Hepatocyte (in vitro differentiated cells): ENCODE data around the gene RMC1. TPM values are rescaled to one million over a fixed set of nuclear protein-coding genes. Genes with fewer than 3 reads are reported as not detected.

Experiments used
- DNase-seq: peaks from one replicate; pipeline ENCODE4 v3.0.0-alpha.2; 2016; ENCODE audit warnings: low spot score
- H2AFZ ChIP-seq: fragments of 200-600 bp; sonication (generic); 2 replicates; pipeline ENCODE4 v1.6.0; 2016; ENCODE audit warnings: antibody characterized with exemption, mild to moderate bottlenecking
- H3K27ac ChIP-seq: fragments of 200-600 bp; sonication (generic); 2 replicates; pipeline ENCODE4 v1.5.1; 2016; ENCODE audit warnings: mild to moderate bottlenecking
- H3K27me3 ChIP-seq: fragments of 200-600 bp; sonication (generic); 2 replicates; pipeline ENCODE4 v1.6.1; 2016
- H3K36me3 ChIP-seq: fragments of 200-600 bp; sonication (generic); replicated peaks from 2 replicates; pipeline ENCODE4 v1.5.1; 2016; ENCODE audit warnings: low read depth; ENCODE audit not compliant: insufficient read depth
- H3K4me1 ChIP-seq: fragments of 200-600 bp; sonication (generic); 2 replicates; pipeline ENCODE4 v1.5.1; 2016; ENCODE audit warnings: mild to moderate bottlenecking, moderate library complexity; ENCODE audit not compliant: insufficient read depth
- H3K4me2 ChIP-seq: fragments of 200-600 bp; sonication (generic); 2 replicates; pipeline ENCODE4 v1.6.0; 2016
- H3K4me3 ChIP-seq: fragments of 200-600 bp; sonication (generic); 2 replicates; pipeline ENCODE4 v1.5.1; 2016; ENCODE audit warnings: mild to moderate bottlenecking
- H3K79me2 ChIP-seq: fragments of 200-600 bp; sonication (generic); 2 replicates; pipeline ENCODE4 v1.6.0; 2017; ENCODE audit warnings: mild to moderate bottlenecking
- H3K9me2 ChIP-seq: fragments of 200-600 bp; sonication (generic); replicated peaks from 2 replicates; pipeline ENCODE4 v1.6.0; 2017; ENCODE audit warnings: mild to moderate bottlenecking; ENCODE audit not compliant: insufficient read depth
- H3K9me3 ChIP-seq: fragments of 200-600 bp; sonication (generic); 2 replicates; pipeline ENCODE4 v1.5.1; 2016; ENCODE audit warnings: low read depth, mild to moderate bottlenecking
- H4K20me1 ChIP-seq: fragments of 200-600 bp; sonication (generic); 2 replicates; pipeline ENCODE4 v1.6.0; 2016; ENCODE audit warnings: mild to moderate bottlenecking; ENCODE audit not compliant: insufficient read depth, poor library complexity, severe bottlenecking
- CTCF ChIP-seq: fragments of 200-600 bp; sonication (generic); IDR thresholded peaks from 2 replicates; pipeline ENCODE4 v1.5.1; 2016; ENCODE audit warnings: antibody characterized with exemption, mild to moderate bottlenecking; ENCODE audit not compliant: poor library complexity
- EZH2 ChIP-seq: fragments of 200-600 bp; sonication (generic); IDR thresholded peaks from 2 replicates; pipeline ENCODE4 v1.6.1; 2016; ENCODE audit warnings: antibody characterized with exemption, mild to moderate bottlenecking, borderline replicate concordance
- EZH2phosphoT487 ChIP-seq: fragments of 200-600 bp; sonication (generic); IDR thresholded peaks from one replicate; pipeline ENCODE4 v1.6.1; 2018; ENCODE audit warnings: antibody characterized with exemption, mild to moderate bottlenecking, low read depth, moderate library complexity; ENCODE audit not compliant: unreplicated experiment, severe bottlenecking
- WGBS: methylation state at CpG from one replicate; pipeline ENCODE4 v1.1.6; 2016; ENCODE audit warnings: low lambda C conversion rate; ENCODE audit errors: missing lambda C conversion rate; 5-methylcytosine and 5-hydroxymethylcytosine counted together
- polyA plus RNA-seq: library from polyadenylated mRNA; unstranded; fragments of >200 nt; fragmentation: Nextera tagmentation; extraction: Ambion mirVana; gene quantifications from 2 replicates; pipeline ENCODE4 v1.2.1, GENCODE V29; 2016
- total RNA-seq: library from RNA; depleted of rRNA; stranded (reverse); fragments of >200 nt; gene quantifications from 2 replicates; pipeline ENCODE4 v1.2.3, GENCODE V29; 2014

The RMC1 gene
- total and polyA plus RNA-seq, 2 experiments from 2014 or later: 26.6 to 37.1 TPM

- H2AFZ ChIP-seq: no peak overlapping the region
- no peaks in the 10 kb centered on the region for H4K20me1 ChIP-seq
- no peak overlapping the region for H3K27ac ChIP-seq
- no peak for TF ChIP-seq EZH2phosphoT487
- no peak for TF ChIP-seq CTCF
- H3K27me3 ChIP-seq: no peaks in the 10 kb centered on the region
- no peaks in the 10 kb centered on the region for H3K9me2 ChIP-seq
- H3K36me3 ChIP-seq: peaks cover 6% of the 10 kb centered on the region
- DNase-seq: no peak
- no peaks in the 10 kb centered on the region for H3K9me3 ChIP-seq
- no peak overlapping the region for H3K4me2 ChIP-seq
- H3K4me1 ChIP-seq: peaks cover 28% of the 10 kb centered on the region
- no peak overlapping the region for H3K4me3 ChIP-seq
- peaks cover 8% of the 10 kb centered on the region for H3K79me2 ChIP-seq
- WGBS: 79% methylated on average over 3 of the region's 3 CpGs
These were observed 62.7 kb downstream of the RMC1 start for GRCh38 chr18:23565916-23566547.

- 90% methylated on average over 3 of the region's 3 CpGs for WGBS
- peaks cover 17% of the 10 kb centered on the region for H3K79me2 ChIP-seq
- TF ChIP-seq EZH2phosphoT487 (no peak), CTCF (no peak), EZH2 (no peak)
These were observed 64.4 kb downstream of the RMC1 start for GRCh38 chr18:23567671-23568070.

GRCh38 chr18:23568281-23569138 is 65.2 kb downstream of the RMC1 start:
- Histone ChIP-seq H4K20me1 (no peaks in the 10 kb centered on the region), H2AFZ (no peak overlapping the region), H3K9me2 (no peaks in the 10 kb centered on the region), H3K27me3 (no peaks in the 10 kb centered on the region), H3K36me3 (peaks cover 6% of the 10 kb centered on the region), H3K4me3 (no peak overlapping the region), H3K79me2 (peaks cover 25% of the 10 kb centered on the region), H3K9me3 (no peaks in the 10 kb centered on the region), H3K4me1 (peaks cover 31% of the 10 kb centered on the region), H3K4me2 (peak overlapping the region; percentile 23), H3K27ac (peak overlapping the region; percentile 53)
- 75% methylated on average over 7 of the region's 7 CpGs for WGBS
- no peak for TF ChIP-seq EZH2
- no peak for TF ChIP-seq CTCF
- TF ChIP-seq EZH2phosphoT487: no peak
- DNase-seq: no peak

More at GRCh38 chr18:23567671-23568070, 64.4 kb downstream of the RMC1 start:
- no peak for DNase-seq
- H3K27me3 ChIP-seq: no peaks in the 10 kb centered on the region
- no peak overlapping the region for H3K4me3 ChIP-seq
- no peak overlapping the region for H2AFZ ChIP-seq
- H3K9me3 ChIP-seq: no peaks in the 10 kb centered on the region
- no peak overlapping the region for H3K27ac ChIP-seq
- no peak overlapping the region for H3K4me2 ChIP-seq
- H3K36me3 ChIP-seq: peaks cover 6% of the 10 kb centered on the region
- peaks cover 29% of the 10 kb centered on the region for H3K4me1 ChIP-seq
- no peaks in the 10 kb centered on the region for H4K20me1 ChIP-seq
- no peaks in the 10 kb centered on the region for H3K9me2 ChIP-seq
